ENCODE measurements around the gene IL6R. TPM values are rescaled to one million over a fixed set of nuclear protein-coding genes. Genes with fewer than 3 reads are reported as not detected.

Gene IL6R
- total RNA-seq, 2 donors from 2014 or later, result 11.8 to 21.8 TPM

- Histone ChIP-seq H3K27ac (peak within 1 kb of the TSS; percentile 59 to 75), H3K27me3 (peaks cover 0 to 9% of the 10 kb centered on the region in 2 donors)
- TF ChIP-seq CTCF (IDR thresholded peaks at IDR 0.05), result no peak
Measured at GRCh38 chr1:154502066-154502743, 97.1 kb downstream of the IL6R start, which contains the start of the genes SHE and TDRD10. Gene SHE (minus strand): TSS chr1:154502412. CDS start chr1:154502026, 386 bp downstream. Gene TDRD10 (plus strand): TSS chr1:154502219. CDS start chr1:154506904, 4,685 bp downstream.

DNA sequence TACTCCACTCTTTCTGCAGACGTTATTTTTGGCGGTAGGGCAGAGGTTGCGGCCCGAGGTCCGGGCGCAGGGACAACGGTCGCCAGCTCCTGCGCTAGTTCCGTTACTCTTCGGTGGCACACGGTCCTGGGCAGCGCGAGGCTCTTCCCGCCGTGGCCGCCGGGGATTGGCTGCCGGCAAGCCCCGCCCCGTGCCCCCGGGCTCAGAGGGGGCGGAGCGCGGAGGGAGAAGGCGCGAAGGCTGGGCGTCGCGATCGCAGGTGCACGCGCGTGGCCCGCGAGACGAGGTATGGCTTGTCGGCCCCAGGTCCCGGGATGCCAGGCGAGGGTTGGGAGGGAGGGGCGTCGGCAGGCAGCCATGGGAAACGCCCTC lies 97.6 kb downstream of the IL6R start:
- Histone ChIP-seq H3K27me3 (peaks cover 0 to 9% of the 10 kb centered on the region in 2 donors), H3K9me3 (peaks cover 0 to 8% of the 10 kb centered on the region in 2 donors), H3K4me1 (peaks cover 0 to 18% of the 10 kb centered on the region in 2 donors), H3K36me3 (no peaks in the 10 kb centered on the region), H3K4me3 (peak overlapping the region; percentile 49 to 60), H3K27ac (peak overlapping the region; percentile 59 to 75)
- no peak for TF ChIP-seq CTCF (IDR thresholded peaks at IDR 0.05)
- DNase-seq (ENCODE audit: low spot score), result no peak

More at GRCh38 chr1:154502066-154502743, 97.1 kb downstream of the IL6R start, which contains the start of the genes SHE and TDRD10:
- Histone ChIP-seq H3K4me1 (peaks cover 0 to 18% of the 10 kb centered on the region in 2 donors), H3K9me3 (peaks cover 0 to 8% of the 10 kb centered on the region in 2 donors), H3K4me3 (peak within 1 kb of the TSS; percentile 49 to 60), H3K36me3 (no peaks in the 10 kb centered on the region)
- no peak for DNase-seq (ENCODE audit: low spot score)

GRCh38 chr1:154503898-154504297 lies 98.8 kb downstream of the IL6R start:
- H3K36me3 ChIP-seq, result no peaks in the 10 kb centered on the region
- DNase-seq (ENCODE audit: low spot score), result no peak
- no peak for TF ChIP-seq CTCF (IDR thresholded peaks at IDR 0.05)
- H3K9me3 ChIP-seq, result peaks cover 0 to 8% of the 10 kb centered on the region in 2 donors
- H3K27me3 ChIP-seq, result peaks cover 0 to 9% of the 10 kb centered on the region in 2 donors
- no peak overlapping the region for H3K27ac ChIP-seq
- H3K4me1 ChIP-seq, result peaks cover 0 to 18% of the 10 kb centered on the region in 2 donors
- H3K4me3 ChIP-seq, result no peak overlapping the region

GRCh38 chr1:154512760-154513159 lies 107.6 kb downstream of the IL6R start:
- DNase-seq (ENCODE audit: low spot score), result no peak
- Histone ChIP-seq H3K27me3 (no peaks in the 10 kb centered on the region), H3K9me3 (no peaks in the 10 kb centered on the region), H3K4me1 (no peaks in the 10 kb centered on the region), H3K4me3 (no peak overlapping the region), H3K27ac (no peak overlapping the region), H3K36me3 (no peaks in the 10 kb centered on the region)
- no peak for TF ChIP-seq CTCF (IDR thresholded peaks at IDR 0.05)

DNA sequence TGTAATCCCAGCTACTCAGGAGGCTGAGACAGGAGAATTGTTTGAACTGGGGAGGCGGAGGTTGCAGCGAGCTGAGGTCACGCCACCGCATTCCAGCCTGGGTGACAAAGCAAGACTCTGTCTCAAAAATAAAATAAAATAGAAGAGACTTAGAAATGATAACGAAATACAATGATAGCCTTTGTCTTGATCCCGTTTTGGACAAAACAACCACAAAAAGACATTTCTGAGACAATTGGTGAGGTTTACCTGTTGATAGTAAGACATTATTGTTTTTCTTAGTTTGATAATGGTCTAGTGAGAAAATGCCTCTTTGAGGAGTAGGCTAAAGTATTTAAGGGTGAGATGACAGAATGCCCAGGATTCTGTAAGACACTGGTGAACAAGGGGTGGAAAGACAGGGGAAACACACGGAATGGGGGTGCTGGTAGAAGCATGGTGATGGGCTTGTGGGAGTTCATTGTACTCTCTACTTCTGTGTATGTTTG lies 109.0 kb downstream of the IL6R start:
- Histone ChIP-seq H3K4me1 (no peaks in the 10 kb centered on the region), H3K27ac (no peak overlapping the region), H3K27me3 (no peaks in the 10 kb centered on the region), H3K36me3 (no peaks in the 10 kb centered on the region), H3K9me3 (no peaks in the 10 kb centered on the region), H3K4me3 (no peak overlapping the region)
- no peak for TF ChIP-seq CTCF (IDR thresholded peaks at IDR 0.05)
- no peak for DNase-seq (ENCODE audit: low spot score)

Measured in right atrium auricular region (tissue), 2 donors.